B cell (primary cell): ENCODE data around the gene ZRANB3. TPM values are rescaled to one million over a fixed set of nuclear protein-coding genes. Genes with fewer than 3 reads are reported as not detected.

Source experiments
- ATAC-seq: fragments of 200-7000 bp; cut with Tn5 transposase; one replicate; pipeline ENCODE4 v1.10.0; 2021; ENCODE audit warnings: low read depth, mild to moderate bottlenecking, moderate number of reproducible peaks, moderate library complexity
- CTCF ChIA-PET: fragments of 350-600 bp; sonication (Branson Sonifier 250); formaldehyde crosslinking; loops from one replicate; lab custom pipeline; 2021; ENCODE audit warnings: antibody characterized with exemption, inconsistent platforms; lab: Charles Lee
- POLR2A ChIA-PET: fragments of 350-600 bp; sonication (Branson Sonifier 250); formaldehyde crosslinking; loops from one replicate; lab custom pipeline; 2021; ENCODE audit warnings: antibody characterized with exemption; lab: Charles Lee
- DNase-seq: peaks from one replicate; pipeline ENCODE4 v3.0.0; 2013
- H2AFZ ChIP-seq: 2 replicates; pipeline ENCODE4 v1.6.1; 2012; ENCODE audit warnings: mild to moderate bottlenecking, low read depth, low read length; ENCODE audit not compliant: insufficient read depth, poor library complexity, severe bottlenecking
- H3K27ac ChIP-seq, 2 donors: 1 replicate in 1 of 2; 2 replicates in 1 of 2; pipeline ENCODE4 v1.5.1; 2012 to 2013; ENCODE audit warnings: low read length in 2 of 2, mild to moderate bottlenecking in 2 of 2, moderate library complexity in 1 of 2
- H3K27me3 ChIP-seq, 4 experiments: fragments of 200-600 bp in 1 of 4; sonication (generic) in 1 of 4; replicated peaks in 1 of 4; 1 replicate in 2 of 4; 2 replicates in 2 of 4; pipeline versions ENCODE4 v1.6.1 to v1.7.0; 2013 to 2016; ENCODE audit warnings: low read length in 3 of 4, mild to moderate bottlenecking in 2 of 4, mixed read lengths in 1 of 4, moderate library complexity in 1 of 4; ENCODE audit not compliant: insufficient read depth in 4 of 4, control insufficient read depth in 3 of 4; ENCODE audit errors: control extremely low read depth in 1 of 4
- H3K36me3 ChIP-seq, 2 experiments: replicated peaks in 1 of 2; 1 replicate in 1 of 2; 2 replicates in 1 of 2; pipeline versions ENCODE4 v1.6.1 to v1.7.1; 2013; ENCODE audit warnings: low read length in 1 of 2; ENCODE audit not compliant: insufficient read depth in 2 of 2, control insufficient read depth in 1 of 2; ENCODE audit errors: control extremely low read depth in 1 of 2, extremely low read depth in 1 of 2
- H3K4me1 ChIP-seq, 2 donors: fragments of 200-600 bp in 1 of 2; sonication (generic) in 1 of 2; 1 replicate in 1 of 2; 2 replicates in 1 of 2; pipeline versions ENCODE4 v1.5.1 to v1.6.1; 2013 to 2017; ENCODE audit warnings: low read length in 2 of 2; ENCODE audit not compliant: control insufficient read depth in 2 of 2, insufficient read depth in 2 of 2
- H3K4me2 ChIP-seq: replicated peaks from 2 replicates; pipeline ENCODE3; 2012; ENCODE audit warnings: mild to moderate bottlenecking, low read depth, low read length; ENCODE audit not compliant: poor library complexity, severe bottlenecking
- H3K4me3 ChIP-seq, 5 experiments: fragments of 200-600 bp in 1 of 5; sonication (generic) in 1 of 5; 1 replicate in 3 of 5; 2 replicates in 2 of 5; pipeline versions ENCODE4 v1.5.1 to v1.7.0; 2011 to 2016; ENCODE audit warnings: low read length in 4 of 5, mild to moderate bottlenecking in 4 of 5, low read depth in 2 of 5, control low read depth in 1 of 5, moderate library complexity in 1 of 5; ENCODE audit not compliant: insufficient read depth in 1 of 5; ENCODE audit errors: control extremely low read depth in 1 of 5, extremely low read depth in 1 of 5
- H3K79me2 ChIP-seq: fragments of 200-600 bp; sonication (generic); one replicate; pipeline ENCODE4 v1.6.0; 2016; ENCODE audit warnings: low read length; ENCODE audit not compliant: control insufficient read depth, insufficient read depth
- H3K9ac ChIP-seq: fragments of 200-600 bp; sonication (generic); 2 replicates; pipeline ENCODE4 v1.6.1; 2017; ENCODE audit warnings: mild to moderate bottlenecking, low read length, moderate library complexity
- H3K9me3 ChIP-seq, 3 donors: one replicate each; pipeline versions ENCODE4 v1.6.1 to v1.7.1; 2013; ENCODE audit warnings: low read length in 2 of 3; ENCODE audit not compliant: control insufficient read depth in 2 of 3, insufficient read depth in 1 of 3; ENCODE audit errors: control extremely low read depth in 1 of 3
- H4K20me1 ChIP-seq: 2 replicates; pipeline ENCODE4 v1.6.0; 2012; ENCODE audit warnings: mild to moderate bottlenecking, low read length; ENCODE audit not compliant: insufficient read depth, control insufficient read depth, poor library complexity, severe bottlenecking
- H3K27ac Mint-ChIP-seq: one replicate; pipeline ENCODE4 v1.8.0; 2021; ENCODE audit warnings: mixed read lengths
- H3K27me3 Mint-ChIP-seq: one replicate; pipeline ENCODE4 v1.8.0; 2021; ENCODE audit warnings: mixed read lengths
- H3K4me1 Mint-ChIP-seq: one replicate; pipeline ENCODE4 v1.8.0; 2021; ENCODE audit warnings: mixed read lengths
- H3K4me3 Mint-ChIP-seq: one replicate; pipeline ENCODE4 v1.8.0; 2021; ENCODE audit warnings: mixed read lengths
- H3K9me3 Mint-ChIP-seq: one replicate; pipeline ENCODE4 v1.8.0; 2022; ENCODE audit warnings: mixed read lengths; ENCODE audit not compliant: insufficient read depth
- EZH2 ChIP-seq: IDR thresholded peaks from 2 replicates; pipeline ENCODE4 v1.6.1; 2012; ENCODE audit warnings: borderline replicate concordance, low read depth, mild to moderate bottlenecking, moderate library complexity, low read length; ENCODE audit not compliant: insufficient read depth, poor library complexity, severe bottlenecking
- WGBS: methylation state at CpG from one replicate; pipeline ENCODE4 v1.1.5; 2013; ENCODE audit warnings: missing lambda C conversion rate; ENCODE audit not compliant: insufficient coverage; 5-methylcytosine and 5-hydroxymethylcytosine counted together
- intact Hi-C: fragments of 100-400 bp; cut with micrococcal nuclease; formaldehyde crosslinking; loops from one replicate; pipeline ENCODE4 v1.10.0; 2022
- polyA plus RNA-seq: library from polyadenylated mRNA; depleted of rRNA; stranded (reverse); fragments of >200 nt; gene quantifications from 2 replicates; pipeline ENCODE4 v1.2.3, GENCODE V29; 2012
- total RNA-seq, 2 donors: library from RNA; stranded (reverse); fragments of 120-200 nt in 1 of 2; gene quantifications; 1 replicate in 1 of 2; 2 replicates in 1 of 2; pipeline versions ENCODE4 v1.2.3 to v1.2.4, GENCODE V29; 2013 to 2022
- TF ChIP-seq, protein P1 (sequence below): fragments of 200-600 bp; IDR thresholded peaks from one replicate; pipeline ENCODE4 v1.8.0; 2022; ENCODE audit warnings: antibody characterized with exemption, mild to moderate bottlenecking

ZRANB3 gene
- total and polyA plus RNA-seq, 2 donors (not counting 1 experiment from before 2014, with no cell fraction given), result 2.4 to 9.8 TPM

DNA sequence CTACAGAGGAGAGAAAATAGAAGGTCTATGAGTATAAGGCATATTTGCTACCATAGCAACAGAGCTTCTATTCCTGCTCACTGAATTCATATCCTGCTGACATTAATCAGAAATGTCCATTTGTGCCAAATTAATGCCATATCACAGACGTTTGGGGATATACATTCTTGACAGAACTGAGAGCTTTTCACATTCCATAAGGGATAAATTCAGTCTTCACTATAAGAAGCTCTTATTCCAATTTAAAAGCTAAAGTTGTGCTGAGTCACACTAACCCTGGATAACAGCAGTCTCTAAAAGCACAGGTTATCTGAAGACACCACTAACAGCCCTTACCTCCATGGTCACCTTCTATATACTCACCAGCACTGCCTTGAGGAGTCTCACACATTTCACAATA is 300.9 kb downstream of the ZRANB3 start:
- H3K27ac ChIP-seq, result no peak overlapping the region
- ChIA-PET POLR2A (no interaction called here), CTCF (no interaction called here)
- H3K4me3 Mint-ChIP-seq, result no peak overlapping the region
- ATAC-seq (no peak), DNase-seq (no peak)
- H3K4me1 ChIP-seq, result no peaks in the 10 kb centered on the region
- H3K27me3 Mint-ChIP-seq, result no peaks in the 10 kb centered on the region
- WGBS, result 83% methylated on average over 1 of the region's 1 CpG
- H3K79me2 ChIP-seq, result no peaks in the 10 kb centered on the region
- no peaks in the 10 kb centered on the region for H4K20me1 ChIP-seq
- no peak overlapping the region for H3K4me2 ChIP-seq
- H3K9ac ChIP-seq, result no peak overlapping the region
- H3K9me3 ChIP-seq, result peaks cover 0 to 12% (median 0%) of the 10 kb centered on the region in 3 donors
- peaks cover 2% of the 10 kb centered on the region for H3K9me3 Mint-ChIP-seq
- H2AFZ ChIP-seq, result no peak overlapping the region
- TF ChIP-seq, protein P1, sequence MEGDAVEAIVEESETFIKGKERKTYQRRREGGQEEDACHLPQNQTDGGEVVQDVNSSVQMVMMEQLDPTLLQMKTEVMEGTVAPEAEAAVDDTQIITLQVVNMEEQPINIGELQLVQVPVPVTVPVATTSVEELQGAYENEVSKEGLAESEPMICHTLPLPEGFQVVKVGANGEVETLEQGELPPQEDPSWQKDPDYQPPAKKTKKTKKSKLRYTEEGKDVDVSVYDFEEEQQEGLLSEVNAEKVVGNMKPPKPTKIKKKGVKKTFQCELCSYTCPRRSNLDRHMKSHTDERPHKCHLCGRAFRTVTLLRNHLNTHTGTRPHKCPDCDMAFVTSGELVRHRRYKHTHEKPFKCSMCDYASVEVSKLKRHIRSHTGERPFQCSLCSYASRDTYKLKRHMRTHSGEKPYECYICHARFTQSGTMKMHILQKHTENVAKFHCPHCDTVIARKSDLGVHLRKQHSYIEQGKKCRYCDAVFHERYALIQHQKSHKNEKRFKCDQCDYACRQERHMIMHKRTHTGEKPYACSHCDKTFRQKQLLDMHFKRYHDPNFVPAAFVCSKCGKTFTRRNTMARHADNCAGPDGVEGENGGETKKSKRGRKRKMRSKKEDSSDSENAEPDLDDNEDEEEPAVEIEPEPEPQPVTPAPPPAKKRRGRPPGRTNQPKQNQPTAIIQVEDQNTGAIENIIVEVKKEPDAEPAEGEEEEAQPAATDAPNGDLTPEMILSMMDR, result no peak
- TF ChIP-seq EZH2, result no peak
- H3K4me1 Mint-ChIP-seq, result no peaks in the 10 kb centered on the region
- H3K4me3 ChIP-seq, result no peak overlapping the region
- no peaks in the 10 kb centered on the region for H3K27me3 ChIP-seq
- H3K27ac Mint-ChIP-seq, result no peak overlapping the region
- no peaks in the 10 kb centered on the region for H3K36me3 ChIP-seq
- intact Hi-C loops, result no loop called here

DNA sequence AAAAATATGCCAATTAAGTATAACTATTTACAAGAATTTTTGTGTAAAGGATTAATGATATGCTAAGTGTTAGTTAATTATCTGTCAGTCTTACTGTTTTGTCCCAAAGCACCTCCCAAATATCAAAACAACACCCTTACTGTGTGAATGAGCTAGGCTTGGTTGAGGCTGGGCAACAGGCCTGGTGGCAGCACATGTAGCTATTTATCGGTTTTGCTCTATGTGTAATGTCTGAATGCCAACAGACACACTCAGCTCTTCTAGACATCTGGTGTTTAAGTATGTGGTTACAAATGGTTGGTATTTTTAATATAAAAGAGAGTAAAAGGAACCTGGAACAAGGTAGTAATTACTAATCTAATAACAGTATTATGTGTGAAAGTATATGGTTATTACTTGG is 303.6 kb downstream of the ZRANB3 start:
- Histone ChIP-seq H3K4me1 (no peaks in the 10 kb centered on the region), H3K9me3 (peaks cover 0 to 12% (median 0%) of the 10 kb centered on the region in 3 donors), H3K27me3 (no peaks in the 10 kb centered on the region), H3K4me3 (no peak overlapping the region), H3K9ac (no peak overlapping the region), H3K4me2 (no peak overlapping the region), H4K20me1 (no peaks in the 10 kb centered on the region), H2AFZ (no peak overlapping the region), H3K36me3 (no peaks in the 10 kb centered on the region), H3K79me2 (no peaks in the 10 kb centered on the region), H3K27ac (no peak overlapping the region)
- CTCF ChIA-PET, result no interaction called here
- no peak for TF ChIP-seq EZH2
- TF ChIP-seq, protein P1, result no peak
- Mint-ChIP-seq H3K4me3 (no peak overlapping the region), H3K27me3 (no peaks in the 10 kb centered on the region), H3K4me1 (no peaks in the 10 kb centered on the region), H3K9me3 (no peaks in the 10 kb centered on the region), H3K27ac (no peak overlapping the region)
- intact Hi-C loops, result no loop called here
- DNase-seq (no peak), ATAC-seq (no peak)
- POLR2A ChIA-PET, result no interaction called here
- WGBS, result no CpG with 5 or more reads among the region's 1 CpG
